ENCODE results near the gene RPL10.
A peak's percentile ranks its signal among the peaks of the same experiment; 100 is the strongest.

RPL10 gene

GRCh38 chrX:154440623-154441357 lies 42.6 kb downstream of the RPL10 start:
- TF ChIP-seq, protein P1, sequence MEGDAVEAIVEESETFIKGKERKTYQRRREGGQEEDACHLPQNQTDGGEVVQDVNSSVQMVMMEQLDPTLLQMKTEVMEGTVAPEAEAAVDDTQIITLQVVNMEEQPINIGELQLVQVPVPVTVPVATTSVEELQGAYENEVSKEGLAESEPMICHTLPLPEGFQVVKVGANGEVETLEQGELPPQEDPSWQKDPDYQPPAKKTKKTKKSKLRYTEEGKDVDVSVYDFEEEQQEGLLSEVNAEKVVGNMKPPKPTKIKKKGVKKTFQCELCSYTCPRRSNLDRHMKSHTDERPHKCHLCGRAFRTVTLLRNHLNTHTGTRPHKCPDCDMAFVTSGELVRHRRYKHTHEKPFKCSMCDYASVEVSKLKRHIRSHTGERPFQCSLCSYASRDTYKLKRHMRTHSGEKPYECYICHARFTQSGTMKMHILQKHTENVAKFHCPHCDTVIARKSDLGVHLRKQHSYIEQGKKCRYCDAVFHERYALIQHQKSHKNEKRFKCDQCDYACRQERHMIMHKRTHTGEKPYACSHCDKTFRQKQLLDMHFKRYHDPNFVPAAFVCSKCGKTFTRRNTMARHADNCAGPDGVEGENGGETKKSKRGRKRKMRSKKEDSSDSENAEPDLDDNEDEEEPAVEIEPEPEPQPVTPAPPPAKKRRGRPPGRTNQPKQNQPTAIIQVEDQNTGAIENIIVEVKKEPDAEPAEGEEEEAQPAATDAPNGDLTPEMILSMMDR (IDR thresholded peaks at IDR 0.05; ENCODE audit: extremely low read depth, missing control alignments), result no peak
- no peak for DNase-seq (ENCODE audit: low spot score)

GRCh38 chrX:154441564-154441963 lies 43.4 kb downstream of the RPL10 start:
- TF ChIP-seq, protein P1 (IDR thresholded peaks at IDR 0.05; ENCODE audit: extremely low read depth, missing control alignments), result no peak
- no peak for DNase-seq (ENCODE audit: low spot score)

DNA sequence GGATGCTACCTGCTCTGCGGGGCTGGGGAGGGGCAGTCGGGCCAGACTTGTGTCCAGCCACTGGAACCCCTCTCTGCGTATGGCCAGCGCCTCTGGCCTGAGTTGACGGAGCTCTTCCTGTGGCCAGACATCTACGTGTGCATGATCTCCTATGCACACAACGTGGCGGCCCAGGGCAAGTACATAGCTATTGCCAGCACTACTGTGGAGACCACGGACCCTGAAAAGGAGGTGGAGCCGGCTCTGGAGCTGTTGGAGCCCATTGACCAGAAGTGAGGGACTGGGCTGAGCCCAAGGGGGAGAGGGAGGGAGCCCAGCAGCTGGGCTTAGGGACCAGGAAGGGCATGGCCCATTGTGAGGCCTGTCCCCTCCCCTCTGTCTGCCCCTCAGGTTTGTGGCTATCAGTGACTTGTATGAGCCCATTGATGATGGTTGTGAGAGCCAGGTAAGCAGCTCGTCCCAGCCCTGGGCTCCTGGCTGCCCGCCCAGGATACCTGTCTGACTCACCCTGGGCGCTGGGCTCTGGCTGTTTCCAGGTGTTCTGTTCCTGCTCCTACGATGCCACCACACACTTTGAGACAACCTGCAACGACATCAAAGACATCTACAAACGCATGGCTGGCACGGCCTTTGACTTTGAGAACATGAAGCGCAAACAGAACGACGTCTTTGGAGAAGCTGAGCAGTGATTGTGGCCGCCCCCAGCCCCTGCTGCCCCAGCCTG lies 44.0 kb downstream of the RPL10 start:
- no peak for DNase-seq (ENCODE audit: low spot score)
- TF ChIP-seq, protein P1 (IDR thresholded peaks at IDR 0.05; ENCODE audit: extremely low read depth, missing control alignments), result no peak

- TF ChIP-seq, protein P1 (IDR thresholded peaks at IDR 0.05; ENCODE audit: extremely low read depth, missing control alignments), result no peak
- DNase-seq (ENCODE audit: low spot score), result no peak
Measured at GRCh38 chrX:154443479-154443910, 45.3 kb downstream of the RPL10 start.

GRCh38 chrX:154443992-154444754 lies 46.0 kb downstream of the RPL10 start, which contains the start of gene FAM50A:
FAM50A (plus strand) TSS chrX:154444141; CDS start chrX:154444236, 95 bp downstream.
- DNase-seq (ENCODE audit: low spot score), result peak; percentile 94
- TF ChIP-seq, protein P1 (IDR thresholded peaks at IDR 0.05; ENCODE audit: extremely low read depth, missing control alignments), result no peak

- DNase-seq (ENCODE audit: low spot score), result no peak
- TF ChIP-seq, protein P1 (IDR thresholded peaks at IDR 0.05; ENCODE audit: extremely low read depth, missing control alignments), result no peak
Measured at GRCh38 chrX:154444755-154445246, 46.6 kb downstream of the RPL10 start.
